GM12864 (cell line): ENCODE measurements around the gene EVX1.

ENCODE experiments used
- DNase-seq: peaks from one replicate; pipeline ENCODE4 v3.0.0-alpha.2; 2011; ENCODE audit warnings: low read depth
- H3K4me3 ChIP-seq: 2 replicates; pipeline ENCODE4 v1.5.1; 2011; ENCODE audit warnings: mild to moderate bottlenecking, low read depth, low read length, control low read depth
- CTCF ChIP-seq: IDR thresholded peaks from 2 replicates; pipeline ENCODE4 v1.5.1; 2011; ENCODE audit warnings: low read depth, mild to moderate bottlenecking, moderate library complexity, low read length, control low read depth, inconsistent platforms; ENCODE audit errors: missing control alignments

Gene EVX1

DNA sequence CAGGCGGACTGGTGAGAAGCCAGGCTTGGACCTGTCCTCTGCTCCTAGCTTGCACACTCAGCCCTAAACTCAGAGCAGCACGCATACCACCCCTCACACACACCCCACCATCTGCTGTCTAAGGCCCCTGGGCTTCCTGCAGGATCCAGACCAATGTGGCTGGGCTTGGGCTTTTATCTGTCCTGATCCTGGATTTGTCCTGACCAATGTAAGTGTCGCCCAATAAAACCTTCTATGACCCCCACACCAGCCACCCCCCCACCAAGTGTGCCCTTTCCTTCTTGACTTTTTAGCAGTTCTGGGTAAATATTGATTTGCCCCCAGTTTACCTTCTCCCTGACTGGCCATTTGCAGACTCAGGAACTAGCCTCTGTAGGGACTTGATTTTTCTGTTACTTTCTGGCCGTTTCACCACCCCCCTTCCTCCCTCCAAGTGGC is 41.0 kb upstream of the EVX1 start:
- H3K4me3 ChIP-seq, result no peak overlapping the region
- TF ChIP-seq CTCF, result no peak
- no peak for DNase-seq

GRCh38 chr7:27202018-27202861 is 40.4 kb upstream of the EVX1 start:
- no peak for DNase-seq
- no peak for TF ChIP-seq CTCF
- H3K4me3 ChIP-seq, result no peak overlapping the region

- DNase-seq, result no peak
- H3K4me3 ChIP-seq, result no peak overlapping the region
- no peak for TF ChIP-seq CTCF
Measured at GRCh38 chr7:27202862-27203134, 39.8 kb upstream of the EVX1 start.

- no peak for TF ChIP-seq CTCF
- no peak for DNase-seq
- no peak overlapping the region for H3K4me3 ChIP-seq
Measured at GRCh38 chr7:27203365-27203953, 39.1 kb upstream of the EVX1 start.

- no peak for TF ChIP-seq CTCF
- no peak overlapping the region for H3K4me3 ChIP-seq
- DNase-seq, result no peak
Measured at GRCh38 chr7:27203964-27204594, 38.5 kb upstream of the EVX1 start.

DNA sequence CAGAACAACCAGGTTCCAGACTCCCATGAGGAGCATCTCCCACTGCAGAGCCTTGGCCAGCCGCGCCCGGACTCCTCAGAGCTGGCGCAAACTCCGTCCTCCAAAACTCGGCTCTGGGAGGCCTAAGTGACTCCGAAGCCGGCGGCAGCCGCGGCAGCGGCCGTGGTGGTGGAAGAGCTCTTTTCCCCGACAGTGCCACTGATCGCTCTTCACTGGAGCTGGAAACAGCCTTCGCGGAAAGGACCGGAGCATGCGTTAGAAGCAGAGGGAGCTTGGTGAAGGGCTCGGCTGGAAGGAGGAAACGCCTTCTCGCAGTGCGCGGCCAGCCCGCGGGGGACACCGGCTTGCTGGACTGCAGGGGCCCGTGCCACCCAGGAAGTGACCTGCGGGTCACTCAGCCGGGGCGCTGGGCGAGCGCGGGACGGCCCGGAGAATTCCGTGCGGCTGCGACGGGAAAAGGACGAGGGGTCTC is 37.7 kb upstream of the EVX1 start:
- H3K4me3 ChIP-seq, result no peak overlapping the region
- DNase-seq, result no peak
- TF ChIP-seq CTCF, result no peak
